BJ (cell line): ENCODE measurements around the gene NARS2. TPM values are rescaled to one million over a fixed set of nuclear protein-coding genes. Genes with fewer than 3 reads are reported as not detected.
"Not testable (repeated sequence)": the region's sequence is repeated elsewhere in the genome, so short reads cannot be mapped to it uniquely, and the experiment has no call there.

Experiments
- CTCF ChIA-PET: fragments of 350-600 bp; formaldehyde crosslinking; extraction: SDS; loops from one replicate; lab custom pipeline; 2021; ENCODE audit warnings: antibody characterized with exemption, inconsistent platforms; lab: Yijun Ruan, JAX
- POLR2A ChIA-PET: fragments of 300-600 bp; sonication (Branson Sonifier 250); formaldehyde crosslinking; extraction: SDS; loops from one replicate; lab custom pipeline; 2021; ENCODE audit warnings: antibody characterized with exemption; lab: Charles Lee
- DNase-seq: peaks from one replicate; pipeline ENCODE4 v3.0.0-alpha.2; 2011; ENCODE audit warnings: low read depth
- H3K27me3 ChIP-seq: 2 replicates; pipeline ENCODE4 v1.6.0; 2011; ENCODE audit warnings: low read length; ENCODE audit not compliant: control insufficient read depth, insufficient read depth
- H3K36me3 ChIP-seq: 2 replicates; pipeline ENCODE4 v1.5.1; 2011; ENCODE audit warnings: low read length; ENCODE audit not compliant: control insufficient read depth, insufficient read depth
- H3K4me3 ChIP-seq: 2 replicates; pipeline ENCODE4 v1.5.1; 2011; ENCODE audit warnings: low read depth, mild to moderate bottlenecking, control low read depth, low read length
- polyA plus RNA-seq: library from polyadenylated mRNA; depleted of rRNA; stranded (reverse); fragments of >200 nt; gene quantifications from 2 replicates; pipeline ENCODE4 v1.2.3, GENCODE V29; 2011
- TF ChIP-seq, protein P1 (sequence below): IDR thresholded peaks from 2 replicates; pipeline ENCODE4 v1.5.1; 2011; ENCODE audit warnings: low read depth, mild to moderate bottlenecking, control low read depth, inconsistent platforms, low read length, moderate library complexity; ENCODE audit not compliant: insufficient read depth

NARS2 gene
- polyA plus RNA-seq, 1 experiment: 5.9 TPM

DNA sequence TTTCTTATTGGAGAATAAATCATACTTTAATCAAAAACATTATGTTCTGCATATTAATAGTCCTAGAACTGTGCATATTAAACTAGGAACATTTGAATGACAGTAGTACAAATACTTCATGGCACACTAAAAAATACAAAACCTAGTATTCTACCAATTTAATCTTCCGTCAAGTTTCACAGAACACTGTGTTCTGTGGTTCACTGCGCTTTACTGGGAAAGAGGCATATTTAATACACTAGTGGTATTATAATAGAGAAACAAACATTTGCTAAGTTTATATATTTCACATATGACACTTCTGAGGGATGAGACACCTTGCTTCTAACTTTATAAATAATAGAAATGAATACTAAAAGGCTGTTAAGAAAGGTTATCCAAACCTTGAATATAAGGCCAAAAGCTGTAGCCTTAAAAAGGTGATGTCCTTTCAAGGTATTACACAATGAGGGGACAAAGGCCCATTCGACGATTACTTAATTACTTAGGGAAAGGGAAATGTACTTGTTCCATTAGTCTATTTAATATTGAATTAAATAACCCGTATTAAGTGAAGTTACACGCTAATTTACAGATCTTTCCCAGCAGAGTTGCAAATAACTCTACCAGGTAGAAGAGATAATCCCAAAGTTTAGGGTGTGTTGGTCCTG lies 48.0 kb downstream of the NARS2 start:
- DNase-seq: no peak
- CTCF ChIA-PET: interaction anchor here (1.2 kb wide), 1 partner anchor 23 kb away, joined by 4 read pairs; no protein-coding TSS in a partner anchor
- TF ChIP-seq, protein P1, sequence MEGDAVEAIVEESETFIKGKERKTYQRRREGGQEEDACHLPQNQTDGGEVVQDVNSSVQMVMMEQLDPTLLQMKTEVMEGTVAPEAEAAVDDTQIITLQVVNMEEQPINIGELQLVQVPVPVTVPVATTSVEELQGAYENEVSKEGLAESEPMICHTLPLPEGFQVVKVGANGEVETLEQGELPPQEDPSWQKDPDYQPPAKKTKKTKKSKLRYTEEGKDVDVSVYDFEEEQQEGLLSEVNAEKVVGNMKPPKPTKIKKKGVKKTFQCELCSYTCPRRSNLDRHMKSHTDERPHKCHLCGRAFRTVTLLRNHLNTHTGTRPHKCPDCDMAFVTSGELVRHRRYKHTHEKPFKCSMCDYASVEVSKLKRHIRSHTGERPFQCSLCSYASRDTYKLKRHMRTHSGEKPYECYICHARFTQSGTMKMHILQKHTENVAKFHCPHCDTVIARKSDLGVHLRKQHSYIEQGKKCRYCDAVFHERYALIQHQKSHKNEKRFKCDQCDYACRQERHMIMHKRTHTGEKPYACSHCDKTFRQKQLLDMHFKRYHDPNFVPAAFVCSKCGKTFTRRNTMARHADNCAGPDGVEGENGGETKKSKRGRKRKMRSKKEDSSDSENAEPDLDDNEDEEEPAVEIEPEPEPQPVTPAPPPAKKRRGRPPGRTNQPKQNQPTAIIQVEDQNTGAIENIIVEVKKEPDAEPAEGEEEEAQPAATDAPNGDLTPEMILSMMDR: no peak
- H3K4me3 ChIP-seq: no peak overlapping the region
- H3K27me3 ChIP-seq: no peaks in the 10 kb centered on the region
- POLR2A ChIA-PET: no interaction called here
- no peaks in the 10 kb centered on the region for H3K36me3 ChIP-seq

DNA sequence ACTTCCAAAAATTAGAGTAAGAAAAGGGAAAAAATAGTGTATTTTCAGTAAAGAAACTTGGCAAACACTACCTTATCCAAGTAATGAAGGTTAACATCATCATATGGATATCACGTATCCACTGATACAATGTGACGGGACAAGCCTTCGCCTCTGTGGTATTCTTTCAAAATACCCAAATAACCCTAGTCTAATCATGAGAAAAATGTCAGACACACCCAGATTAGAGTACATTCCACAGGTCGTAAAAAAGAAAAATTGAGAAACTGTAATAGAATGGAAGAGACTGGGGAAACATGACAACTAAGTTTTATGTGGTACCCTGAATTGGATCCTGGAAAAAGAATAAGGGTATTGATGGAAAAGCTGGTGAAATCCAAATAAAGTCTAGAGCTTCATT lies 48.9 kb downstream of the NARS2 start:
- Histone ChIP-seq H3K36me3 (no peaks in the 10 kb centered on the region), H3K4me3 (no peak overlapping the region), H3K27me3 (no peaks in the 10 kb centered on the region)
- DNase-seq: no peak
- POLR2A ChIA-PET: interaction anchor here (0.6 kb wide), 1 partner anchor 27 kb away, joined by 4 read pairs; no protein-coding TSS in a partner anchor
- TF ChIP-seq, protein P1: no peak
- CTCF ChIA-PET: interaction anchor here (1.2 kb wide), 1 partner anchor 24 kb away, joined by 4 read pairs; no protein-coding TSS in a partner anchor

DNA sequence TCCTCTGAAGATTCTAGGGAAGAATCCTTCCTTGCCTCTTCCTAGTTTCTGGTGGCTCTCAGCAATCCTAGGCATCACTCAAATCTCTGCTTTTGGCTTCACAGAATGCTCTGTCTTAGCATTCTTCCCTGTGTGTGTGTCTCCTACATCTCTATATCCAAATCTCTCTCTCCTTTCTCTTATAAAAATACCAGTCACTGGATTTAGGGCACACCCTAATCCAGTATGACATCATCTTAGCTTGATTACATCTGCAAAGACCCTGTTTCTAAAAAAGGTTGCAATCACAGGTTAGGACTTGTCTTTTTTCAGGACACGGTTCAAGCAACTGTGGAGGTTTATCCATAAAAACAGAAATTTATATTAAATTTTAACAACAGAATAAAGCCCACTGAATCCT lies 54.4 kb downstream of the NARS2 start:
- TF ChIP-seq, protein P1: no peak
- Histone ChIP-seq H3K27me3 (no peaks in the 10 kb centered on the region), H3K36me3 (no peaks in the 10 kb centered on the region), H3K4me3 (no peak overlapping the region)
- CTCF ChIA-PET: interaction anchor here (0.8 to 1.7 kb wide), 3 partner anchors 11 to 105 kb away, joined by 3 to 4 read pairs (median 3); no protein-coding TSS in a partner anchor
- no peak for DNase-seq
- POLR2A ChIA-PET: no interaction called here

DNA sequence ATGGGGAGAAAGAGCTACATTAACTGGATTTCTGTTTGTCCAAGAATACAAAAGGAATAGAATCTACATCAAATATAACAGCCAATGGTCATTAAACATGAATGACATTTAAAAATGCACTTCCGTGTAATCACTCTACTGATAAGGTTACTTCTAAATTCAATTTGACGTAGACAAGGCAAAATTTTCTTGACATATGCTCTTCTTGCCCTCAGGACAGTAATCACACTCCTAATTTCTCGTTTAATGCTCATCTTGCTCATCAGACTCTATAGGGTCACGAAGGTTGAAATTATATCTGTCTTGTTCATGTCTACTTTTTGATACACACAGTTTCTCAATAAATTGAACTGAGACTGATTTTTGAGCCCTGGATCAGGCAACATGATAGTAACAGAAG lies 58.4 kb downstream of the NARS2 start:
- Histone ChIP-seq H3K4me3 (no peak overlapping the region), H3K36me3 (no peaks in the 10 kb centered on the region), H3K27me3 (no peaks in the 10 kb centered on the region)
- DNase-seq: no peak
- TF ChIP-seq, protein P1: no peak
- ChIA-PET POLR2A (no interaction called here), CTCF (no interaction called here)

DNA sequence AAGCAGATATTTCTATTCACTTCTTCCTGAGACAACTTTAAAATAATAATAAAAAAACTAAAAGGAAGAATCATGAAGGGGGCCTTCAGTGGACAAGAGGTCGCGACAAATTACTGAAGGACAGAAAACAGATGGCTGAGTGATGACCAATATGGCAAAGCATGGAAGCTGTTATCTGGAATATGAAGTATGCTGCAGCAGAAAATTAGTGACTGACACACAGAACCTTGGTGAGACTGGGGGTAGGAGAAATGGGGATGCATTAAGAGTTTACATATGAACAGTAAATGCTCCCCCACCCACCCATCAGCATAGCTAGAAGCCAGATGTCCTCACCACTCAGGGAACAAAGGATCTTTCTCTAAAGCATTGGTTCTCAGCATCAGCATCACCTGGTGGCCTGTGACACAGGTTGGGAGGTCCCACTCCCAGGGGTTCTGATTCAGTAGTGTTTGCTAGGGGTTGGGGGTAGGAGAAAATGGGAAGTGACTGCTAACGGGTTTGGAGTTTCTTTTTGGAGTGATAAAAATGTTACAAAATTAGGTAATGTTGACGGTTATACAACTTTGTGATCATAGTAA lies 59.7 kb downstream of the NARS2 start:
- DNase-seq: no peak
- TF ChIP-seq, protein P1: no peak
- ChIA-PET POLR2A (no interaction called here), CTCF (no interaction called here)
- H3K27me3 ChIP-seq: no peaks in the 10 kb centered on the region
- no peak overlapping the region for H3K4me3 ChIP-seq
- H3K36me3 ChIP-seq: no peaks in the 10 kb centered on the region

DNA sequence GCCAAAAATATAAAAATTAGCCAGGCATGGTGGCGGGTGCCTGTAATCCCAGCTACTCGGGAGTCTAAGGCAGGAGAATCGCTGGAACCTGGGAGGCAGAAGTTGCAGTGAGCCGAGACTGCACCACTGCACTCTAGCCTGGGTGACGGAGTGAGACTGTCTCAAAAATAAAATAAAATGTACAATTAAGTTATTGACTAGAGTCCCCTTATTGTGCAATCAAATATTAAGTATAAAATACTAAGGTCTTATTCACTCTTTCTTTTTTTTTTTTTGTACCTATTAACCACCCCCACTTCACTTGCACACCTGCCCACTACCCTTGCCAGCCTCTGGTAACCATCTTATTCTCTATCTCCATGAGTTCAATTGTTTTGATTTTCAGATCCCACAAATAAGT lies 61.6 kb downstream of the NARS2 start:
- H3K27me3 ChIP-seq, H3K36me3 ChIP-seq, POLR2A ChIA-PET, DNase-seq, H3K4me3 ChIP-seq, CTCF ChIA-PET: not testable (repeated sequence)
